NCI-H345 treated with DMSO at 0.1 percent for 48 hours (cell line): ENCODE data around the gene CTNNBL1.

Source experiments
- DNase-seq: peaks from one replicate; lab custom pipeline; 2025; ENCODE audit not compliant: unreplicated experiment; lab: John Stamatoyannopoulos, UW

CTNNBL1 gene

GRCh38 chr20:37913567-37914366 lies 219.9 kb downstream of the CTNNBL1 start:
- DNase-seq: no peak

- no peak for DNase-seq
Observed at GRCh38 chr20:37914367-37914671, 220.5 kb downstream of the CTNNBL1 start.

GRCh38 chr20:37914672-37915433 lies 221.0 kb downstream of the CTNNBL1 start:
- DNase-seq: no peak

- DNase-seq: no peak
Observed at GRCh38 chr20:37915434-37915787, 221.6 kb downstream of the CTNNBL1 start.

GRCh38 chr20:37915800-37916570 lies 222.2 kb downstream of the CTNNBL1 start:
- no peak for DNase-seq

- DNase-seq: no peak
Observed at GRCh38 chr20:37917461-37917860, 223.6 kb downstream of the CTNNBL1 start.

GRCh38 chr20:37918035-37918434 lies 224.2 kb downstream of the CTNNBL1 start:
- DNase-seq: no peak

GRCh38 chr20:37919389-37920040 lies 225.7 kb downstream of the CTNNBL1 start:
- no peak for DNase-seq

GRCh38 chr20:37920270-37920669 lies 226.4 kb downstream of the CTNNBL1 start:
- DNase-seq: no peak

GRCh38 chr20:37920679-37921322 lies 227.0 kb downstream of the CTNNBL1 start:
- no peak for DNase-seq

GRCh38 chr20:37921341-37921929 lies 227.6 kb downstream of the CTNNBL1 start:
- DNase-seq: no peak
